RWPE1 (cell line): Measurements from ENCODE around the gene NUP210.

Source experiments
- CTCF ChIA-PET: fragments of 350-600 bp; sonication (Branson Sonifier 250); formaldehyde crosslinking; extraction: SDS; loops from one replicate; lab custom pipeline; 2021; lab: Yijun Ruan, JAX
- POLR2A ChIA-PET: fragments of 400-600 bp; formaldehyde crosslinking; extraction: SDS; loops from one replicate; lab custom pipeline; 2020; ENCODE audit warnings: antibody characterized with exemption; ENCODE audit not compliant: low non-redundant PET; lab: Yijun Ruan, JAX
- DNase-seq: peaks from one replicate; pipeline ENCODE4 v3.0.0; 2012; ENCODE audit warnings: low spot score
- H3K27ac ChIP-seq: fragments of 450-650 bp; 2 replicates; pipeline ENCODE4 v1.5.1; 2017
- TF ChIP-seq, protein P1 (sequence below): fragments of 450-650 bp; conservative IDR thresholded peaks from 2 replicates; pipeline ENCODE4 v1.5.1; 2017; ENCODE audit warnings: low read depth, mild to moderate bottlenecking

NUP210 gene

GRCh38 chr3:13371100-13372075 is 48.7 kb downstream of the NUP210 start:
- no peak overlapping the region for H3K27ac ChIP-seq
- ChIA-PET POLR2A (no interaction called here), CTCF (no interaction called here)
- TF ChIP-seq, protein P1, sequence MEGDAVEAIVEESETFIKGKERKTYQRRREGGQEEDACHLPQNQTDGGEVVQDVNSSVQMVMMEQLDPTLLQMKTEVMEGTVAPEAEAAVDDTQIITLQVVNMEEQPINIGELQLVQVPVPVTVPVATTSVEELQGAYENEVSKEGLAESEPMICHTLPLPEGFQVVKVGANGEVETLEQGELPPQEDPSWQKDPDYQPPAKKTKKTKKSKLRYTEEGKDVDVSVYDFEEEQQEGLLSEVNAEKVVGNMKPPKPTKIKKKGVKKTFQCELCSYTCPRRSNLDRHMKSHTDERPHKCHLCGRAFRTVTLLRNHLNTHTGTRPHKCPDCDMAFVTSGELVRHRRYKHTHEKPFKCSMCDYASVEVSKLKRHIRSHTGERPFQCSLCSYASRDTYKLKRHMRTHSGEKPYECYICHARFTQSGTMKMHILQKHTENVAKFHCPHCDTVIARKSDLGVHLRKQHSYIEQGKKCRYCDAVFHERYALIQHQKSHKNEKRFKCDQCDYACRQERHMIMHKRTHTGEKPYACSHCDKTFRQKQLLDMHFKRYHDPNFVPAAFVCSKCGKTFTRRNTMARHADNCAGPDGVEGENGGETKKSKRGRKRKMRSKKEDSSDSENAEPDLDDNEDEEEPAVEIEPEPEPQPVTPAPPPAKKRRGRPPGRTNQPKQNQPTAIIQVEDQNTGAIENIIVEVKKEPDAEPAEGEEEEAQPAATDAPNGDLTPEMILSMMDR = no peak
- no peak for DNase-seq

DNA sequence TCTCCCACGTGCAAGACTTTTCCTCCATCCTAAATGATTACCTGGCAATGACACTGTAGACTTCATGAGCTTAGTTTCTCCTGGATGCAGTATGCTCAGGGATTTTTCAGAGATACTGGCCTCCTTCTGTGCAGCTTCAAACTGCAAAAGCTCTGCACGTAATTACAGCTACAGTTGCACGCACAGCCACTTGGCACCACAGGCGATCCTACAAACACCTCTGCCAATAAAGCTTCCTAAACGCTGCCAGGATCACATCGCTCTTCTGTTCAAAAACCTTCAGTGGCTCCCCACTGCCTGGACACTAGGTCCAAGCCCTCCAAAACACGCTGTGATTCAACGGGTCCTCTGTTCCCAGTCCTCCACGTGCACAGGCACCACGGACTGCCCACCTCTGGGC is 49.5 kb downstream of the NUP210 start:
- DNase-seq = no peak
- ChIA-PET POLR2A (no interaction called here), CTCF (no interaction called here)
- no peak overlapping the region for H3K27ac ChIP-seq
- TF ChIP-seq, protein P1 = no peak

GRCh38 chr3:13370055-13370454 is 50.1 kb downstream of the NUP210 start:
- ChIA-PET CTCF (no interaction called here), POLR2A (no interaction called here)
- no peak for DNase-seq
- no peak overlapping the region for H3K27ac ChIP-seq
- TF ChIP-seq, protein P1 = no peak

GRCh38 chr3:13368834-13369233 is 51.3 kb downstream of the NUP210 start:
- H3K27ac ChIP-seq = no peak overlapping the region
- ChIA-PET CTCF (no interaction called here), POLR2A (no interaction called here)
- TF ChIP-seq, protein P1 = no peak
- no peak for DNase-seq

- no peak overlapping the region for H3K27ac ChIP-seq
- DNase-seq = no peak
- CTCF ChIA-PET = no interaction called here
- POLR2A ChIA-PET = no interaction called here
- TF ChIP-seq, protein P1 = no peak
These were observed 52.4 kb downstream of the NUP210 start for GRCh38 chr3:13367728-13368127.

- no peak overlapping the region for H3K27ac ChIP-seq
- TF ChIP-seq, protein P1 = no peak
- no peak for DNase-seq
- CTCF ChIA-PET = interaction anchor here (0.6 kb wide), 1 partner anchor 1050 kb away, joined by 4 read pairs; no protein-coding TSS in a partner anchor
- POLR2A ChIA-PET = no interaction called here
These were observed 54.4 kb downstream of the NUP210 start for GRCh38 chr3:13365390-13366379.
